GM23338 (cell line): ENCODE data around the gene XPNPEP2.

Source experiments
- CREB1 ChIP-seq: fragments of 250-450 bp; sonication (Bioruptor Pico); IDR thresholded peaks from 2 replicates; pipeline ENCODE4 v1.5.0; 2020; ENCODE audit warnings: low read depth, mild to moderate bottlenecking, moderate library complexity
- CTCF ChIP-seq, 2 experiments: fragments of 200-600 bp in 1 of 2; sonication (generic) in 1 of 2; conservative IDR thresholded peaks; 2 replicates each; pipeline versions ENCODE4 v1.5.1 to v1.6.1; 2016 to 2017; ENCODE audit warnings: antibody characterized with exemption in 2 of 2, low read depth in 2 of 2, mild to moderate bottlenecking in 2 of 2, moderate library complexity in 1 of 2
- ETS1 ChIP-seq: IDR thresholded peaks from 2 replicates; pipeline ENCODE4 v1.6.1; 2016; ENCODE audit warnings: antibody characterized with exemption
- EZH2 ChIP-seq: fragments of 200-600 bp; sonication (generic); IDR thresholded peaks from one replicate; pipeline ENCODE4 v1.8.0; 2017; ENCODE audit warnings: antibody characterized with exemption, mild to moderate bottlenecking, low read depth; ENCODE audit not compliant: unreplicated experiment
- EZH2phosphoT487 ChIP-seq: fragments of 200-600 bp; sonication (generic); IDR thresholded peaks from one replicate; pipeline ENCODE4 v1.8.1; 2018; ENCODE audit warnings: antibody characterized with exemption; ENCODE audit not compliant: unreplicated experiment
- JUNB ChIP-seq: IDR thresholded peaks from one replicate; pipeline ENCODE4 v1.6.1; 2016; ENCODE audit warnings: antibody characterized with exemption; ENCODE audit not compliant: unreplicated experiment
- POLR2AphosphoS5 ChIP-seq: IDR thresholded peaks from 2 replicates; pipeline ENCODE4 v1.6.1; 2016; ENCODE audit warnings: antibody characterized with exemption, low read depth

- peak; percentile 31 to 67 for TF ChIP-seq CTCF (conservative IDR thresholded peaks at IDR 0.05; ENCODE audit: low read depth in 2 of 2)
- TF ChIP-seq CREB1, result no peak
- TF ChIP-seq EZH2, result no peak
- TF ChIP-seq ETS1, result no peak
- TF ChIP-seq POLR2AphosphoS5, result no peak
- no peak for TF ChIP-seq EZH2phosphoT487
- no peak for TF ChIP-seq JUNB
Observed at GRCh38 chrX:129755779-129756650, 17.2 kb downstream of the XPNPEP2 start.
